Liver (tissue), 9 donors: ENCODE measurements around the gene SMARCC2. TPM values are rescaled to one million over a fixed set of nuclear protein-coding genes. Genes with fewer than 3 reads are reported as not detected.

Experiments used
- DNase-seq: peaks from one replicate; pipeline ENCODE4 v3.0.0-alpha.2; 2017; ENCODE audit warnings: low spot score
- H3K27ac ChIP-seq, 2 donors: one replicate each; pipeline ENCODE4 v1.7.0; 2013; ENCODE audit warnings: inconsistent platforms in 2 of 2, low read length in 2 of 2, control low read depth in 1 of 2, low read depth in 1 of 2, mild to moderate bottlenecking in 1 of 2
- H3K27me3 ChIP-seq, 4 donors: one replicate each; pipeline versions ENCODE4 v1.6.1 to v1.7.0; 2013; ENCODE audit warnings: low read length in 3 of 4, inconsistent platforms in 1 of 4, mild to moderate bottlenecking in 1 of 4, moderate library complexity in 1 of 4; ENCODE audit not compliant: control insufficient read depth in 4 of 4, insufficient read depth in 4 of 4
- H3K36me3 ChIP-seq, 4 donors: one replicate each; pipeline versions ENCODE4 v1.6.1 to v1.7.0; 2013; ENCODE audit warnings: low read length in 3 of 4, mild to moderate bottlenecking in 3 of 4, low read depth in 1 of 4, moderate library complexity in 1 of 4; ENCODE audit not compliant: control insufficient read depth in 4 of 4, insufficient read depth in 3 of 4
- H3K4me1 ChIP-seq, 4 donors: one replicate each; pipeline versions ENCODE4 v1.6.1 to v1.7.0; 2013; ENCODE audit warnings: low read length in 3 of 4, mild to moderate bottlenecking in 3 of 4, moderate library complexity in 1 of 4; ENCODE audit not compliant: control insufficient read depth in 4 of 4, insufficient read depth in 4 of 4
- H3K4me3 ChIP-seq, 3 donors: one replicate each; pipeline versions ENCODE4 v1.6.1 to v1.7.0; 2013; ENCODE audit warnings: low read length in 3 of 3, control low read depth in 1 of 3, low read depth in 1 of 3, mild to moderate bottlenecking in 1 of 3
- H3K9ac ChIP-seq, 2 donors: one replicate each; pipeline ENCODE4 v1.7.0; 2013; ENCODE audit warnings: low read length in 2 of 2, mild to moderate bottlenecking in 2 of 2, moderate library complexity in 2 of 2, control low read depth in 1 of 2, low read depth in 1 of 2
- H3K9me3 ChIP-seq, 4 donors: one replicate each; pipeline versions ENCODE4 v1.6.1 to v1.7.0; 2013; ENCODE audit warnings: low read length in 3 of 4; ENCODE audit not compliant: control insufficient read depth in 4 of 4
- ATF3 ChIP-seq: IDR thresholded peaks from 2 replicates; pipeline ENCODE4 v1.6.1; 2016; ENCODE audit warnings: antibody characterized with exemption
- EGR1 ChIP-seq, 2 donors: IDR thresholded peaks; 2 replicates each; pipeline ENCODE4 v1.6.1; 2016 to 2018; ENCODE audit warnings: antibody characterized with exemption in 2 of 2, low read depth in 2 of 2
- FOXA1 ChIP-seq: IDR thresholded peaks from 2 replicates; pipeline ENCODE4 v1.6.1; 2016; ENCODE audit warnings: antibody characterized with exemption
- FOXA2 ChIP-seq: IDR thresholded peaks from 2 replicates; pipeline ENCODE4 v1.6.1; 2016; ENCODE audit warnings: antibody characterized with exemption
- GABPA ChIP-seq, 2 donors: IDR thresholded peaks in 1 of 2; conservative IDR thresholded peaks in 1 of 2; 2 replicates each; pipeline ENCODE4 v1.6.1; 2016; ENCODE audit warnings: antibody characterized with exemption in 2 of 2, mild to moderate bottlenecking in 1 of 2, moderate library complexity in 1 of 2
- HNF4A ChIP-seq, 2 donors: conservative IDR thresholded peaks; 2 replicates each; pipeline ENCODE4 v1.6.1; 2016; ENCODE audit warnings: antibody characterized with exemption in 2 of 2, mild to moderate bottlenecking in 2 of 2
- HNF4G ChIP-seq: IDR thresholded peaks from 2 replicates; pipeline ENCODE4 v1.6.1; 2016; ENCODE audit warnings: antibody characterized with exemption
- JUND ChIP-seq, 2 donors: IDR thresholded peaks; 2 replicates each; pipeline ENCODE4 v1.6.1; 2016; ENCODE audit warnings: antibody characterized with exemption in 2 of 2
- MAX ChIP-seq: IDR thresholded peaks from 2 replicates; pipeline ENCODE4 v1.6.1; 2016; ENCODE audit warnings: antibody characterized with exemption
- NR2F2 ChIP-seq: IDR thresholded peaks from 2 replicates; pipeline ENCODE4 v1.6.1; 2016; ENCODE audit warnings: antibody characterized with exemption
- RAD21 ChIP-seq, 2 donors: IDR thresholded peaks; 2 replicates each; pipeline ENCODE4 v1.6.1; 2016; ENCODE audit warnings: antibody characterized with exemption in 2 of 2, mild to moderate bottlenecking in 2 of 2
- REST ChIP-seq: IDR thresholded peaks from 2 replicates; pipeline ENCODE4 v1.6.1; 2016; ENCODE audit warnings: antibody characterized with exemption, mild to moderate bottlenecking
- RXRA ChIP-seq, 2 donors: IDR thresholded peaks; 2 replicates each; pipeline ENCODE4 v1.6.1; 2017 to 2018; ENCODE audit warnings: antibody characterized with exemption in 2 of 2, mild to moderate bottlenecking in 1 of 2
- SP1 ChIP-seq: IDR thresholded peaks from 2 replicates; pipeline ENCODE4 v1.6.1; 2018; ENCODE audit warnings: antibody characterized with exemption, mild to moderate bottlenecking
- TAF1 ChIP-seq: conservative IDR thresholded peaks from 2 replicates; pipeline ENCODE4 v1.6.1; 2016; ENCODE audit warnings: antibody characterized with exemption, mild to moderate bottlenecking
- YY1 ChIP-seq: IDR thresholded peaks from 2 replicates; pipeline ENCODE4 v1.6.1; 2016; ENCODE audit warnings: antibody characterized with exemption, mild to moderate bottlenecking
- WGBS: extraction: QIAGEN DNeasy Blood & Tissue Kit; methylation state at CpG from one replicate; pipeline ENCODE4 v1.1.7; 2013; 5-methylcytosine and 5-hydroxymethylcytosine counted together
- polyA plus RNA-seq, 2 donors: library from polyadenylated mRNA; stranded (reverse) in 1 of 2; unstranded in 1 of 2; fragments of 200-250 nt in 1 of 2; fragments of >200 nt in 1 of 2; fragmentation: Nextera tagmentation in 1 of 2; extraction: Ambion mirVana in 1 of 2; gene quantifications; one replicate each; pipeline versions ENCODE4 v1.2.1 to v1.2.3, GENCODE V29; 2013 to 2015
- total RNA-seq, 2 donors: library from RNA; depleted of rRNA; stranded (reverse); fragments of >200 nt; gene quantifications; one replicate each; pipeline ENCODE4 v1.2.3, GENCODE V29; 2014
- TF ChIP-seq, protein P1 (sequence below): IDR thresholded peaks from 2 replicates; pipeline ENCODE4 v1.6.1; 2016; ENCODE audit warnings: antibody characterized with exemption
- TF ChIP-seq, protein P2 (sequence below): fragments of 150-350 bp; IDR thresholded peaks from 2 replicates; pipeline ENCODE4 v1.5.1; 2017; ENCODE audit warnings: improper control_type of control experiment, low read depth, low read length; ENCODE audit not compliant: missing input control
- donor health status: healthy.
- donor health status: healthy.
- donor health status: healthy.
- donor health status: healthy.
- donor health status: healthy.

The SMARCC2 gene
- total and polyA plus RNA-seq, 4 donors, result 12.8 to 24.8 (median 22.5) TPM

- 66% methylated on average over 14 of the region's 14 CpGs for WGBS
- Histone ChIP-seq H3K27me3 (no peaks in the 10 kb centered on the region), H3K27ac (peak overlapping the region in 1 of 2 donors; percentile 7), H3K9ac (no peak overlapping the region), H3K4me1 (peaks cover 0 to 7% (median 2%) of the 10 kb centered on the region in 4 donors), H3K4me3 (no peak overlapping the region), H3K36me3 (peaks cover 8 to 48% (median 35%) of the 10 kb centered on the region in 4 donors), H3K9me3 (no peaks in the 10 kb centered on the region)
- TF ChIP-seq FOXA1, result no peak
- TF ChIP-seq, protein P1, sequence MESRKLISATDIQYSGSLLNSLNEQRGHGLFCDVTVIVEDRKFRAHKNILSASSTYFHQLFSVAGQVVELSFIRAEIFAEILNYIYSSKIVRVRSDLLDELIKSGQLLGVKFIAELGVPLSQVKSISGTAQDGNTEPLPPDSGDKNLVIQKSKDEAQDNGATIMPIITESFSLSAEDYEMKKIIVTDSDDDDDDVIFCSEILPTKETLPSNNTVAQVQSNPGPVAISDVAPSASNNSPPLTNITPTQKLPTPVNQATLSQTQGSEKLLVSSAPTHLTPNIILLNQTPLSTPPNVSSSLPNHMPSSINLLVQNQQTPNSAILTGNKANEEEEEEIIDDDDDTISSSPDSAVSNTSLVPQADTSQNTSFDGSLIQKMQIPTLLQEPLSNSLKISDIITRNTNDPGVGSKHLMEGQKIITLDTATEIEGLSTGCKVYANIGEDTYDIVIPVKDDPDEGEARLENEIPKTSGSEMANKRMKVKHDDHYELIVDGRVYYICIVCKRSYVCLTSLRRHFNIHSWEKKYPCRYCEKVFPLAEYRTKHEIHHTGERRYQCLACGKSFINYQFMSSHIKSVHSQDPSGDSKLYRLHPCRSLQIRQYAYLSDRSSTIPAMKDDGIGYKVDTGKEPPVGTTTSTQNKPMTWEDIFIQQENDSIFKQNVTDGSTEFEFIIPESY, result no peak
- TF ChIP-seq MAX, result no peak
- no peak for TF ChIP-seq YY1
- no peak for TF ChIP-seq JUND (IDR thresholded peaks at IDR 0.05)
- no peak for TF ChIP-seq NR2F2
- TF ChIP-seq, protein P2, sequence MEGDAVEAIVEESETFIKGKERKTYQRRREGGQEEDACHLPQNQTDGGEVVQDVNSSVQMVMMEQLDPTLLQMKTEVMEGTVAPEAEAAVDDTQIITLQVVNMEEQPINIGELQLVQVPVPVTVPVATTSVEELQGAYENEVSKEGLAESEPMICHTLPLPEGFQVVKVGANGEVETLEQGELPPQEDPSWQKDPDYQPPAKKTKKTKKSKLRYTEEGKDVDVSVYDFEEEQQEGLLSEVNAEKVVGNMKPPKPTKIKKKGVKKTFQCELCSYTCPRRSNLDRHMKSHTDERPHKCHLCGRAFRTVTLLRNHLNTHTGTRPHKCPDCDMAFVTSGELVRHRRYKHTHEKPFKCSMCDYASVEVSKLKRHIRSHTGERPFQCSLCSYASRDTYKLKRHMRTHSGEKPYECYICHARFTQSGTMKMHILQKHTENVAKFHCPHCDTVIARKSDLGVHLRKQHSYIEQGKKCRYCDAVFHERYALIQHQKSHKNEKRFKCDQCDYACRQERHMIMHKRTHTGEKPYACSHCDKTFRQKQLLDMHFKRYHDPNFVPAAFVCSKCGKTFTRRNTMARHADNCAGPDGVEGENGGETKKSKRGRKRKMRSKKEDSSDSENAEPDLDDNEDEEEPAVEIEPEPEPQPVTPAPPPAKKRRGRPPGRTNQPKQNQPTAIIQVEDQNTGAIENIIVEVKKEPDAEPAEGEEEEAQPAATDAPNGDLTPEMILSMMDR, result peak; percentile 55
- TF ChIP-seq HNF4A (conservative IDR thresholded peaks at IDR 0.05), result no peak
- no peak for TF ChIP-seq FOXA2
- no peak for TF ChIP-seq SP1
- peak; percentile 73 to 88 for TF ChIP-seq RAD21 (IDR thresholded peaks at IDR 0.05)
- no peak for TF ChIP-seq EGR1 (IDR thresholded peaks at IDR 0.05; ENCODE audit: low read depth in 2 of 2)
- no peak for TF ChIP-seq REST
- peak in 1 of 2 donors; percentile 15 for TF ChIP-seq RXRA (IDR thresholded peaks at IDR 0.05)
- no peak for TF ChIP-seq TAF1
- TF ChIP-seq HNF4G, result no peak
- TF ChIP-seq ATF3, result no peak
- no peak for TF ChIP-seq GABPA (IDR thresholded peaks at IDR 0.05 in 1 of 2, conservative IDR thresholded peaks at IDR 0.05 in 1 of 2)
- DNase-seq, result peak; percentile 70
Observed at GRCh38 chr12:56206452-56207166, 17.3 kb upstream of the SMARCC2 start.
